HEK293 (cell line): ENCODE results near the gene CCDC78.

Experiments
- CTCF ChIP-seq: fragments of 450-650 bp; formaldehyde crosslinking; IDR thresholded peaks from 2 replicates; pipeline ENCODE4 v1.5.1; 2016; ENCODE audit warnings: missing biosample characterization, missing genetic modification characterization
- KLF10 ChIP-seq: fragments of 450-650 bp; IDR thresholded peaks from 2 replicates; pipeline ENCODE4 v1.5.1; 2018; ENCODE audit warnings: missing biosample characterization, mild to moderate bottlenecking, missing genetic modification characterization
- ZBTB20 ChIP-seq: fragments of 450-650 bp; formaldehyde crosslinking; IDR thresholded peaks from 2 replicates; pipeline ENCODE4 v1.5.1; 2016; ENCODE audit warnings: missing biosample characterization, missing genetic modification characterization
- ZBTB48 ChIP-seq: fragments of 450-650 bp; formaldehyde crosslinking; IDR thresholded peaks from 2 replicates; pipeline ENCODE4 v1.5.1; 2016; ENCODE audit warnings: missing biosample characterization, missing genetic modification characterization
- ZBTB49 ChIP-seq: fragments of 450-650 bp; formaldehyde crosslinking; IDR thresholded peaks from 2 replicates; pipeline ENCODE4 v1.5.1; 2016; ENCODE audit warnings: missing biosample characterization, missing genetic modification characterization, low read depth
- ZBTB6 ChIP-seq: fragments of 450-650 bp; formaldehyde crosslinking; IDR thresholded peaks from 2 replicates; pipeline ENCODE4 v1.5.1; 2017; ENCODE audit warnings: missing biosample characterization, missing genetic modification characterization
- ZBTB7A ChIP-seq: fragments of 450-650 bp; formaldehyde crosslinking; IDR thresholded peaks from 2 replicates; pipeline ENCODE4 v1.5.1; 2016; ENCODE audit warnings: low read depth, missing biosample characterization, missing genetic modification characterization
- ZFP41 ChIP-seq: fragments of 450-650 bp; formaldehyde crosslinking; IDR thresholded peaks from 2 replicates; pipeline ENCODE4 v1.5.1; 2016; ENCODE audit warnings: missing biosample characterization, missing genetic modification characterization, borderline replicate concordance
- ZNF114 ChIP-seq: fragments of 450-650 bp; formaldehyde crosslinking; IDR thresholded peaks from 2 replicates; pipeline ENCODE4 v1.5.0; 2017; ENCODE audit warnings: missing biosample characterization, missing genetic modification characterization
- ZNF133 ChIP-seq: fragments of 450-650 bp; formaldehyde crosslinking; IDR thresholded peaks from 2 replicates; pipeline ENCODE4 v1.5.1; 2016; ENCODE audit warnings: missing biosample characterization, missing genetic modification characterization
- ZNF138 ChIP-seq: fragments of 450-650 bp; formaldehyde crosslinking; IDR thresholded peaks from 2 replicates; pipeline ENCODE4 v1.5.1; 2016; ENCODE audit warnings: missing biosample characterization, missing genetic modification characterization, borderline replicate concordance
- ZNF146 ChIP-seq: fragments of 450-650 bp; formaldehyde crosslinking; IDR thresholded peaks from 2 replicates; pipeline ENCODE4 v1.5.1; 2016; ENCODE audit warnings: missing biosample characterization, missing genetic modification characterization
- ZNF155 ChIP-seq: fragments of 450-650 bp; formaldehyde crosslinking; IDR thresholded peaks from 2 replicates; pipeline ENCODE4 v1.5.1; 2016; ENCODE audit warnings: missing biosample characterization, missing genetic modification characterization
- ZNF157 ChIP-seq: fragments of 450-650 bp; formaldehyde crosslinking; IDR thresholded peaks from 2 replicates; pipeline ENCODE4 v1.5.1; 2016; ENCODE audit warnings: missing biosample characterization, missing genetic modification characterization
- ZNF23 ChIP-seq: fragments of 450-650 bp; formaldehyde crosslinking; IDR thresholded peaks from 2 replicates; pipeline ENCODE4 v1.5.1; 2016; ENCODE audit warnings: missing biosample characterization, missing genetic modification characterization, borderline replicate concordance
- ZNF26 ChIP-seq: fragments of 450-650 bp; formaldehyde crosslinking; IDR thresholded peaks from 2 replicates; pipeline ENCODE4 v1.5.1; 2016; ENCODE audit warnings: missing biosample characterization, missing genetic modification characterization
- ZNF324 ChIP-seq: fragments of 450-650 bp; formaldehyde crosslinking; IDR thresholded peaks from 2 replicates; pipeline ENCODE4 v1.5.1; 2016; ENCODE audit warnings: missing biosample characterization, missing genetic modification characterization
- ZNF350 ChIP-seq: fragments of 450-650 bp; formaldehyde crosslinking; IDR thresholded peaks from 2 replicates; pipeline ENCODE4 v1.5.0; 2017; ENCODE audit warnings: missing biosample characterization, mild to moderate bottlenecking, missing genetic modification characterization
- ZNF433 ChIP-seq: fragments of 450-650 bp; formaldehyde crosslinking; IDR thresholded peaks from 2 replicates; pipeline ENCODE4 v1.5.1; 2016; ENCODE audit warnings: missing biosample characterization, missing genetic modification characterization, low read depth
- ZNF623 ChIP-seq: fragments of 450-650 bp; formaldehyde crosslinking; IDR thresholded peaks from 2 replicates; pipeline ENCODE4 v1.5.1; 2016; ENCODE audit warnings: missing biosample characterization, missing genetic modification characterization
- ZNF629 ChIP-seq: fragments of 450-650 bp; formaldehyde crosslinking; IDR thresholded peaks from 2 replicates; pipeline ENCODE4 v1.5.1; 2017; ENCODE audit warnings: missing biosample characterization, missing genetic modification characterization
- ZNF658 ChIP-seq: fragments of 450-650 bp; formaldehyde crosslinking; IDR thresholded peaks from 2 replicates; pipeline ENCODE4; 2016; ENCODE audit warnings: missing biosample characterization, missing genetic modification characterization
- ZNF747 ChIP-seq: fragments of 450-650 bp; formaldehyde crosslinking; IDR thresholded peaks from 2 replicates; pipeline ENCODE4 v1.5.1; 2016; ENCODE audit warnings: missing biosample characterization, missing genetic modification characterization
- ZNF76 ChIP-seq: fragments of 450-650 bp; formaldehyde crosslinking; IDR thresholded peaks from 2 replicates; pipeline ENCODE4; 2016; ENCODE audit warnings: low read depth, missing biosample characterization, missing genetic modification characterization, borderline replicate concordance
- ZNF785 ChIP-seq: fragments of 450-650 bp; formaldehyde crosslinking; IDR thresholded peaks from 2 replicates; pipeline ENCODE4 v1.5.1; 2016; ENCODE audit warnings: missing biosample characterization, missing genetic modification characterization
- TF ChIP-seq, protein P1 (sequence below): fragments of 450-650 bp; formaldehyde crosslinking; IDR thresholded peaks from 2 replicates; pipeline ENCODE4 v1.5.1; 2016; ENCODE audit warnings: missing biosample characterization, missing genetic modification characterization
- TF ChIP-seq, protein P2 (sequence below): fragments of 450-650 bp; formaldehyde crosslinking; IDR thresholded peaks from 2 replicates; pipeline ENCODE4 v1.5.1; 2016; ENCODE audit warnings: missing biosample characterization, missing genetic modification characterization

Gene CCDC78

DNA sequence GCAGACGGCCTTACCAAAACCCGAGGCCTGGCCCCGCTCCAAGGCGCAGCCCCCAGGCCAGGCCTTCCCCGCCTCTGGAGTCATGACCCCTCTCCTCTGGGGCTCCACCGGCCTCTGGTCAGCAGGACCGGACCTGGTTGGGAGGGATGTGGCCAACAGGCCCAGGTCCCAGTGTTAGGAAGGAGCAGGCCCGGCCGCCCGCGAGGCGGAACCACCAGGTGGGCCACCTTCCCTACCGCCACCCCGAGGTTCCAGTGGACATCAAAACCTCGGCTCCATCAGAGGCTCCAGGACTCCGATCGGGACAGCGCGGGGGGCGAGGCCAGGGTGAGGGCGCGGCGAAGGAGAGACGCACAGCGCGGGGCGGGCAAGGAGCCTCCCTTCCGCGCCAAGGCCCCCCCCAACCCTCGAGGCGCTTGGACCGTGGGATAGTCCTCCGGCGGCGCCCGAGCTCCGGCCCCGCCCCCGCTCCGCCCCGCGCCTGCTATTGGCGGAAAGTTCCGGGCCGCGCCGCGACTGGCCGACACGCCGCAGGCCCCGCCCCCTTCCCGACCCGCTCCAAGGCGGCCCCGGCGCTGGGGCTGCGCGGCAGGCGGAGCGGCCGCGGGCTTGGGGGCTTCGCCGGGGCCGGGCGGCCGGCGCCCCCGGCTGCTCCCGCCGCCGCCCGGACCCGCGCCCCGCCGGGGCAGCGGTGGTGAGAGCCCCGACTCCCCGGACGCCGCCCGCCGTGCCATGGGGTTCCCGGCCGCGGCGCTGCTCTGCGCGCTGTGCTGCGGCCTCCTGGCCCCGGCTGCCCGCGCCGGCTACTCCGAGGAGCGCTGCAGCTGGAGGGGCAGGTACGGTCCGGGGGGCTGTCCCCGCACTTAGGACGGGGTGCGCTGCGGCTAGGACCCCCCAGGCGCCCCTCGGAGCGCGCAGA is 11.4 kb downstream of the CCDC78 start, which contains the start of gene METRN (continued):
- no peak for TF ChIP-seq ZNF623 (tag by site-specific recombination)
- no peak for TF ChIP-seq ZNF155 (tag by site-specific recombination)
- TF ChIP-seq ZNF146: no peak
- no peak for TF ChIP-seq ZBTB49 (tag by site-specific recombination)
- no peak for TF ChIP-seq ZBTB20 (tag by site-specific recombination)
- TF ChIP-seq, protein P1, sequence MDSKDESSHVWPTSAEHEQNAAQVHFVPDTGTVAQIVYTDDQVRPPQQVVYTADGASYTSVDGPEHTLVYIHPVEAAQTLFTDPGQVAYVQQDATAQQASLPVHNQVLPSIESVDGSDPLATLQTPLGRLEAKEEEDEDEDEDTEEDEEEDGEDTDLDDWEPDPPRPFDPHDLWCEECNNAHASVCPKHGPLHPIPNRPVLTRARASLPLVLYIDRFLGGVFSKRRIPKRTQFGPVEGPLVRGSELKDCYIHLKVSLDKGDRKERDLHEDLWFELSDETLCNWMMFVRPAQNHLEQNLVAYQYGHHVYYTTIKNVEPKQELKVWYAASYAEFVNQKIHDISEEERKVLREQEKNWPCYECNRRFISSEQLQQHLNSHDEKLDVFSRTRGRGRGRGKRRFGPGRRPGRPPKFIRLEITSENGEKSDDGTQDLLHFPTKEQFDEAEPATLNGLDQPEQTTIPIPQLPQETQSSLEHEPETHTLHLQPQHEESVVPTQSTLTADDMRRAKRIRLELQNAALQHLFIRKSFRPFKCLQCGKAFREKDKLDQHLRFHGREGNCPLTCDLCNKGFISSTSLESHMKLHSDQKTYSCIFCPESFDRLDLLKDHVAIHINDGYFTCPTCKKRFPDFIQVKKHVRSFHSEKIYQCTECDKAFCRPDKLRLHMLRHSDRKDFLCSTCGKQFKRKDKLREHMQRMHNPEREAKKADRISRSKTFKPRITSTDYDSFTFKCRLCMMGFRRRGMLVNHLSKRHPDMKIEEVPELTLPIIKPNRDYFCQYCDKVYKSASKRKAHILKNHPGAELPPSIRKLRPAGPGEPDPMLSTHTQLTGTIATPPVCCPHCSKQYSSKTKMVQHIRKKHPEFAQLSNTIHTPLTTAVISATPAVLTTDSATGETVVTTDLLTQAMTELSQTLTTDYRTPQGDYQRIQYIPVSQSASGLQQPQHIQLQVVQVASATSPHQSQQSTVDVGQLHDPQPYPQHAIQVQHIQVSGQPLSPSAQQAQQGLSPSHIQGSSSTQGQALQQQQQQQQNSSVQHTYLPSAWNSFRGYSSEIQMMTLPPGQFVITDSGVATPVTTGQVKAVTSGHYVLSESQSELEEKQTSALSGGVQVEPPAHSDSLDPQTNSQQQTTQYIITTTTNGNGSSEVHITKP (tag by site-specific recombination): peak; percentile 71
- no peak for TF ChIP-seq ZNF629
- no peak for TF ChIP-seq CTCF (tag by site-specific recombination)
- no peak for TF ChIP-seq ZFP41 (tag by site-specific recombination)
- TF ChIP-seq ZNF114 (tag by site-specific recombination): no peak
- TF ChIP-seq ZNF658: no peak
- TF ChIP-seq ZNF157 (tag by site-specific recombination): no peak
- TF ChIP-seq ZBTB7A (tag by site-specific recombination): no peak; the same call in 1 of the 2 replicates
- TF ChIP-seq ZBTB6 (tag by site-specific recombination): peak; percentile 95
- TF ChIP-seq, protein P2, sequence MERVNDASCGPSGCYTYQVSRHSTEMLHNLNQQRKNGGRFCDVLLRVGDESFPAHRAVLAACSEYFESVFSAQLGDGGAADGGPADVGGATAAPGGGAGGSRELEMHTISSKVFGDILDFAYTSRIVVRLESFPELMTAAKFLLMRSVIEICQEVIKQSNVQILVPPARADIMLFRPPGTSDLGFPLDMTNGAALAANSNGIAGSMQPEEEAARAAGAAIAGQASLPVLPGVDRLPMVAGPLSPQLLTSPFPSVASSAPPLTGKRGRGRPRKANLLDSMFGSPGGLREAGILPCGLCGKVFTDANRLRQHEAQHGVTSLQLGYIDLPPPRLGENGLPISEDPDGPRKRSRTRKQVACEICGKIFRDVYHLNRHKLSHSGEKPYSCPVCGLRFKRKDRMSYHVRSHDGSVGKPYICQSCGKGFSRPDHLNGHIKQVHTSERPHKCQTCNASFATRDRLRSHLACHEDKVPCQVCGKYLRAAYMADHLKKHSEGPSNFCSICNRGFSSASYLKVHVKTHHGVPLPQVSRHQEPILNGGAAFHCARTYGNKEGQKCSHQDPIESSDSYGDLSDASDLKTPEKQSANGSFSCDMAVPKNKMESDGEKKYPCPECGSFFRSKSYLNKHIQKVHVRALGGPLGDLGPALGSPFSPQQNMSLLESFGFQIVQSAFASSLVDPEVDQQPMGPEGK (tag by site-specific recombination): peak; percentile 57
- peak; percentile 29; the same call in 1 of the 2 replicates for TF ChIP-seq ZNF76 (tag by site-specific recombination)
- no peak for TF ChIP-seq ZNF23
- TF ChIP-seq KLF10 (tag by site-specific recombination): no peak; the same call in 1 of the 2 replicates
- TF ChIP-seq ZNF433 (tag by site-specific recombination): no peak
- no peak for TF ChIP-seq ZNF26 (tag by site-specific recombination)
- TF ChIP-seq ZBTB48: no peak
- no peak for TF ChIP-seq ZNF324 (tag by site-specific recombination)
- TF ChIP-seq ZNF747: no peak
- TF ChIP-seq ZNF138 (tag by site-specific recombination): no peak
- no peak for TF ChIP-seq ZNF785 (tag by site-specific recombination)
- TF ChIP-seq ZNF133 (tag by site-specific recombination): no peak
- no peak for TF ChIP-seq ZNF350 (tag by site-specific recombination)
